T-cell (primary cell): Measurements from ENCODE around the gene YWHAB. TPM values are rescaled to one million over a fixed set of nuclear protein-coding genes. Genes with fewer than 3 reads are reported as not detected.

Source experiments
- ATAC-seq, 4 experiments: fragments of 200-7000 bp in 3 of 4; fragments of 150-1000 bp in 1 of 4; cut with Tn5 transposase; replicated peaks in 1 of 4; 1 replicate in 3 of 4; 2 replicates in 1 of 4; pipeline ENCODE4 v1.10.0; 2021; ENCODE audit warnings: moderate library complexity in 3 of 4, mild to moderate bottlenecking in 2 of 4, moderate number of reproducible peaks in 1 of 4
- CTCF ChIA-PET, 2 donors: fragments of 300-600 bp; sonication (Branson Sonifier 250); formaldehyde crosslinking; loops; one replicate each; lab custom pipeline; 2022; ENCODE audit warnings: antibody characterized with exemption in 2 of 2; lab: Charles Lee
- POLR2A ChIA-PET, 2 donors: fragments of 300-600 bp; sonication (Branson Sonifier 250); formaldehyde crosslinking; loops; one replicate each; lab custom pipeline; 2022; ENCODE audit warnings: antibody characterized with exemption in 2 of 2; lab: Charles Lee
- DNase-seq, 35 experiments: peaks; one replicate each; pipeline versions ENCODE4 v3.0.0 to v3.0.0-alpha.2; 2013 to 2023
- H3K27ac ChIP-seq: one replicate; pipeline ENCODE4 v1.5.1; 2013; ENCODE audit warnings: low read length
- H3K27me3 ChIP-seq, 2 experiments: replicated peaks in 1 of 2; 1 replicate in 1 of 2; 2 replicates in 1 of 2; pipeline versions ENCODE4 v1.6.1 to v1.7.0; 2013; ENCODE audit warnings: low read length in 1 of 2, mixed read lengths in 1 of 2; ENCODE audit not compliant: control insufficient read depth in 2 of 2, insufficient read depth in 2 of 2; ENCODE audit errors: extremely low read depth in 1 of 2
- H3K36me3 ChIP-seq, 2 donors: 1 replicate in 1 of 2; 2 replicates in 1 of 2; pipeline versions ENCODE4 v1.6.1 to v1.7.0; 2013; ENCODE audit warnings: low read length in 1 of 2; ENCODE audit not compliant: control insufficient read depth in 2 of 2, insufficient read depth in 1 of 2; ENCODE audit errors: extremely low read depth in 1 of 2
- H3K4me1 ChIP-seq, 2 experiments: 1 replicate in 1 of 2; 2 replicates in 1 of 2; pipeline versions ENCODE4 v1.6.1 to v1.7.0; 2013; ENCODE audit warnings: low read length in 2 of 2, mixed read lengths in 1 of 2; ENCODE audit not compliant: insufficient read depth in 2 of 2, control insufficient read depth in 1 of 2; ENCODE audit errors: extremely low read depth in 1 of 2
- H3K4me3 ChIP-seq, 2 donors: 1 replicate in 1 of 2; 2 replicates in 1 of 2; pipeline versions ENCODE4 v1.5.1 to v1.7.0; 2013; ENCODE audit warnings: mild to moderate bottlenecking in 2 of 2, low read length in 1 of 2, moderate library complexity in 1 of 2; ENCODE audit not compliant: control insufficient read depth in 1 of 2; ENCODE audit errors: extremely low read depth in 1 of 2
- H3K9me3 ChIP-seq: 2 replicates; pipeline ENCODE4 v1.7.0; 2013
- H3K27ac Mint-ChIP-seq, 2 donors: one replicate each; pipeline ENCODE4 v1.8.0; 2020 to 2021; ENCODE audit warnings: mild to moderate bottlenecking in 2 of 2, mixed read lengths in 2 of 2
- H3K27me3 Mint-ChIP-seq, 2 donors: one replicate each; pipeline ENCODE4 v1.8.0; 2021 to 2022; ENCODE audit warnings: mixed read lengths in 2 of 2
- H3K36me3 Mint-ChIP-seq: one replicate; pipeline ENCODE4 v1.8.0; 2021; ENCODE audit warnings: mixed read lengths
- H3K4me1 Mint-ChIP-seq, 3 donors: one replicate each; pipeline ENCODE4 v1.8.0; 2020 to 2022; ENCODE audit warnings: mixed read lengths in 3 of 3, mild to moderate bottlenecking in 1 of 3
- H3K4me3 Mint-ChIP-seq, 3 donors: one replicate each; pipeline ENCODE4 v1.8.0; 2020 to 2022; ENCODE audit warnings: mild to moderate bottlenecking in 3 of 3, mixed read lengths in 3 of 3, moderate library complexity in 3 of 3
- H3K9me3 Mint-ChIP-seq, 3 donors: one replicate each; pipeline ENCODE4 v1.8.0; 2020 to 2022; ENCODE audit warnings: mixed read lengths in 3 of 3
- WGBS: methylation state at CpG from one replicate; pipeline ENCODE4 v1.1.5; 2013; ENCODE audit warnings: missing lambda C conversion rate; ENCODE audit not compliant: insufficient coverage; 5-methylcytosine and 5-hydroxymethylcytosine counted together
- total RNA-seq, 35 experiments: library from RNA in 6 of 35; stranded (reverse) in 6 of 35; fragments of 120-200 nt in 1 of 35; gene quantifications; one replicate each; pipeline versions ENCODE4 v1.2.1 to v1.2.4 and lab custom pipeline; 2013 to 2026

YWHAB gene
- total RNA-seq, 5 donors from 2014 or later (not counting 1 experiment from before 2014, with no cell fraction given) = 198 to 233 (median 205) TPM

- WGBS = 90% methylated on average over 11 of the region's 14 CpGs
Measured at GRCh38 chr20:44921447-44921846, 35.9 kb downstream of the YWHAB start.

GRCh38 chr20:44924541-44924940, 39.0 kb downstream of the YWHAB start:
- Histone ChIP-seq H3K9me3 (no peaks in the 10 kb centered on the region), H3K4me3 (no peak overlapping the region), H3K4me1 (no peaks in the 10 kb centered on the region), H3K36me3 (peaks cover 1 to 15% of the 10 kb centered on the region in 2 donors), H3K27me3 (no peaks in the 10 kb centered on the region), H3K27ac (no peak overlapping the region)
- Mint-ChIP-seq H3K4me3 (no peak overlapping the region), H3K27ac (no peak overlapping the region), H3K4me1 (no peaks in the 10 kb centered on the region), H3K27me3 (no peaks in the 10 kb centered on the region), H3K36me3 (peaks cover 19% of the 10 kb centered on the region), H3K9me3 (no peaks in the 10 kb centered on the region)
- ChIA-PET POLR2A (no interaction called here), CTCF (no interaction called here)
- ATAC-seq (no peak), DNase-seq (no peak)
- WGBS = 97% methylated on average over 4 of the region's 4 CpGs

More at GRCh38 chr20:44921447-44921846, 35.9 kb downstream of the YWHAB start:
- Histone ChIP-seq H3K9me3 (no peaks in the 10 kb centered on the region), H3K27me3 (no peaks in the 10 kb centered on the region), H3K36me3 (peaks cover 3 to 19% of the 10 kb centered on the region in 2 donors), H3K27ac (no peak overlapping the region), H3K4me3 (no peak overlapping the region), H3K4me1 (no peaks in the 10 kb centered on the region)
- no peak for DNase-seq
- Mint-ChIP-seq H3K9me3 (no peaks in the 10 kb centered on the region), H3K36me3 (peaks cover 28% of the 10 kb centered on the region), H3K27ac (no peak overlapping the region), H3K4me3 (no peak overlapping the region), H3K27me3 (no peaks in the 10 kb centered on the region), H3K4me1 (no peaks in the 10 kb centered on the region)
- ChIA-PET CTCF (no interaction called here), POLR2A (no interaction called here)
- ATAC-seq = no peak

- ATAC-seq (no peak), DNase-seq (no peak)
- CTCF ChIA-PET = interaction anchor here in 1 of 2 donors (0.7 kb wide), 2 partner anchors 13 to 136 kb away, joined by 4 to 6 read pairs; no protein-coding TSS in a partner anchor
- WGBS = no CpG with 5 or more reads among the region's 3 CpGs
- H3K9me3 ChIP-seq = no peaks in the 10 kb centered on the region
- no peak overlapping the region for H3K27ac ChIP-seq
- no peaks in the 10 kb centered on the region for H3K4me1 ChIP-seq
- POLR2A ChIA-PET = no interaction called here
- H3K27me3 Mint-ChIP-seq = no peaks in the 10 kb centered on the region
- H3K27me3 ChIP-seq = no peaks in the 10 kb centered on the region
- peaks cover 2 to 10% of the 10 kb centered on the region in 2 donors for H3K36me3 ChIP-seq
- no peak overlapping the region for H3K27ac Mint-ChIP-seq
- no peaks in the 10 kb centered on the region for H3K4me1 Mint-ChIP-seq
- H3K36me3 Mint-ChIP-seq = peaks cover 29% of the 10 kb centered on the region
- H3K4me3 ChIP-seq = no peak overlapping the region
- no peak overlapping the region for H3K4me3 Mint-ChIP-seq
- no peaks in the 10 kb centered on the region for H3K9me3 Mint-ChIP-seq
Measured at GRCh38 chr20:44928595-44928994, 43.1 kb downstream of the YWHAB start.

- WGBS = over 99% methylated on average over 11 of the region's 18 CpGs
- Mint-ChIP-seq H3K36me3 (peaks cover 23% of the 10 kb centered on the region), H3K4me1 (no peaks in the 10 kb centered on the region), H3K4me3 (no peak overlapping the region), H3K27me3 (no peaks in the 10 kb centered on the region), H3K27ac (no peak overlapping the region), H3K9me3 (no peaks in the 10 kb centered on the region)
- DNase-seq (no peak), ATAC-seq (no peak)
- Histone ChIP-seq H3K4me3 (no peak overlapping the region), H3K4me1 (no peaks in the 10 kb centered on the region), H3K9me3 (no peaks in the 10 kb centered on the region), H3K36me3 (peaks cover 7 to 12% of the 10 kb centered on the region in 2 donors), H3K27me3 (no peaks in the 10 kb centered on the region), H3K27ac (no peak overlapping the region)
- ChIA-PET CTCF (no interaction called here), POLR2A (interaction anchor here in 1 of 2 donors (0.6 kb wide), 1 partner anchor 911 kb away, joined by 4 read pairs; no protein-coding TSS in a partner anchor)
Measured at GRCh38 chr20:44930517-44931168, 45.1 kb downstream of the YWHAB start.

GRCh38 chr20:44931911-44932310, 46.4 kb downstream of the YWHAB start:
- H3K27ac Mint-ChIP-seq = no peak overlapping the region
- ChIA-PET POLR2A (no interaction called here), CTCF (interaction anchor here in 1 of 2 donors (0.6 kb wide), 1 partner anchor 53 kb away, joined by 4 read pairs; no protein-coding TSS in a partner anchor)
- Histone ChIP-seq H3K4me1 (no peaks in the 10 kb centered on the region), H3K27ac (no peak overlapping the region), H3K36me3 (peaks cover 13 to 20% of the 10 kb centered on the region in 2 donors), H3K9me3 (no peaks in the 10 kb centered on the region), H3K4me3 (no peak overlapping the region), H3K27me3 (no peaks in the 10 kb centered on the region)
- H3K27me3 Mint-ChIP-seq = no peaks in the 10 kb centered on the region
- H3K4me3 Mint-ChIP-seq = no peak overlapping the region
- WGBS = 100% methylated on average over 1 of the region's 3 CpGs
- DNase-seq = no peak
- no peaks in the 10 kb centered on the region for H3K9me3 Mint-ChIP-seq
- no peaks in the 10 kb centered on the region for H3K4me1 Mint-ChIP-seq
- ATAC-seq = no peak
- H3K36me3 Mint-ChIP-seq = peaks cover 35% of the 10 kb centered on the region

- H3K9me3 Mint-ChIP-seq = no peaks in the 10 kb centered on the region
- Histone ChIP-seq H3K36me3 (peaks cover 16 to 25% of the 10 kb centered on the region in 2 donors), H3K27me3 (no peaks in the 10 kb centered on the region), H3K27ac (no peak overlapping the region), H3K9me3 (no peaks in the 10 kb centered on the region), H3K4me1 (no peaks in the 10 kb centered on the region), H3K4me3 (no peak overlapping the region)
- ATAC-seq = no peak
- POLR2A ChIA-PET = no interaction called here
- H3K27ac Mint-ChIP-seq = no peak overlapping the region
- CTCF ChIA-PET = interaction anchor here in 1 of 2 donors (0.6 kb wide), 1 partner anchor 26 kb away, joined by 4 read pairs; no protein-coding TSS in a partner anchor
- H3K27me3 Mint-ChIP-seq = no peaks in the 10 kb centered on the region
- 98% methylated on average over 7 of the region's 8 CpGs for WGBS
- H3K4me3 Mint-ChIP-seq = no peak overlapping the region
- peaks cover 38% of the 10 kb centered on the region for H3K36me3 Mint-ChIP-seq
- DNase-seq = no peak
- no peaks in the 10 kb centered on the region for H3K4me1 Mint-ChIP-seq
Measured at GRCh38 chr20:44932916-44933315, 47.4 kb downstream of the YWHAB start.
